NCI-H2227 (cell line): ENCODE results near the gene STT3B.
"Not testable (repeated sequence)": the region's sequence is repeated elsewhere in the genome, so short reads cannot be mapped to it uniquely, and the experiment has no call there.

Experiments
- DNase-seq: peaks from one replicate; lab custom pipeline; 2025; ENCODE audit not compliant: unreplicated experiment; lab: John Stamatoyannopoulos, UW

STT3B gene

DNA sequence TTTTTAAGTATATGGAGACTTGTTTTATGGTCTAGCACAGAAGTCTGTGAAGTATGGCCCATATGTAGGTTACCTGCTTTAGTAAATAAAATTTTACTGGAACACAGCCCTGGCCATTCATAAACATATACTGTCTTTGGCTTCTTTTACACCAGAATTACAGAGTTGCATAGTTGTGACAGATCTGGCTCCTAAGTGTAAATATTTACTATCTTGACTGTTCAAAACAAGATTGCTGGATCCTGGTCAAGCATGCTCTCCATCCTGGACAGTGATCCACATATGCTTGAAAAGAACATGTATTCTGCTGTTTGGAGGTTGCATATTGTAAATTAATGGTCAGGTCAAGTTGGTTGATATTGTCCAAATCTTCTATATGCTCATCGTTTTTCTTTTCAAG, 57.9 kb downstream of the STT3B start:
- no peak for DNase-seq

DNA sequence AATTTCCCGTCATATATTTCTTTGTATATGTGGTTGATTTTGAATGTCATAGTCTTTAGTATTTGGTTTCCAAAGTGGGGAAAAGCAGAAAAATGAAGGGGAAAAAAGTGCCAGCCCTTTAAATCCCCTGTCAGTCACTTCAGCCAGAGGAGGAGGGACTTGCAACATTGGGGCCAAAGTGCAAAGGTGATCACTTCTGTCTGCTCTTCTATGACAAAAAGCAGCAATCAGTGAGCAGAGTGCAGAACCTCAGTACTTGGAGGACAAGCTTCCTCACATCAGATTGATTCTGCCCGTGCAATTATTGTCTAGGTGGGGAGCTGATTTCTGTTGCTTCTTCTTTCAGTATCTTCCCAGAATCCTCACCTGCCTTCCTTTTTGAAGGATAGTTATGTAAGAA, 60.0 kb downstream of the STT3B start:
- DNase-seq, result no peak

DNA sequence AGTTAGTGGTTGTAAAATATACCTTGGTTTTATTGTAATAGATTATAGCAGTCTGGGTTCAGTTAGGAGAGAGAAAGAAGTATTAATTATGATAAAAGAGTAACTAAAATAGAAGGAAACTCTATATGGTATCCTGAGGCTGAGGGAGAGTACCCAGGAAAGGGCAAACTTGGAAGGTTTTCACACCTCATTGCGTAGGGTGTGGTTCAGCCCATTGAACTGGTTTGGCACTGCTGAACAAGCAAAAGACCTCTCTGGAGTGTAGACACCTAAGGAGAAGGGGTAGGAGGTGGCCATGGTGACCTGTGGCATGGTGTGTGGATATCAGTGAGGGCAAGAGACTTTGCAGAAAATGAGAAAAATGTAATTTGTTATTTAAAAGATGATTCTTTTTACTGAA, 63.5 kb downstream of the STT3B start:
- DNase-seq, result no peak

DNA sequence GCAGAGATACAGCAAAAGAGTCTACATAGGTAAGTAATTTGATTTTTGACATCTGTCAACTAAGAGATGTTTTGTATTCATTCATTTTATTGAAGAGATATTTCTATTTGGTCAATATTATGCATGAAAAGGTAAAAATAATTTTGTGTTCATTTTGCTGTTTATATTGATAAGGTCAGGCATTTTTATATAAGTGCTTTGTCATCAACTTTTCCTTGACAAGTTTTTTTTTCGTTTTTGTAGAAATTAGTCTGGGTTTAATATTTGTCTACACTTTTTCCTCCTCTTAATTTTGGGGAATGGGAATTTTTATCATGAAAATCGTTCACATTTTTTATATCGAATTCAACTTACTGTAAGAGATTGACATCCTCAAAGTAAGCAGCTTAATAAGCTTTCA, 67.7 kb downstream of the STT3B start:
- no peak for DNase-seq

DNA sequence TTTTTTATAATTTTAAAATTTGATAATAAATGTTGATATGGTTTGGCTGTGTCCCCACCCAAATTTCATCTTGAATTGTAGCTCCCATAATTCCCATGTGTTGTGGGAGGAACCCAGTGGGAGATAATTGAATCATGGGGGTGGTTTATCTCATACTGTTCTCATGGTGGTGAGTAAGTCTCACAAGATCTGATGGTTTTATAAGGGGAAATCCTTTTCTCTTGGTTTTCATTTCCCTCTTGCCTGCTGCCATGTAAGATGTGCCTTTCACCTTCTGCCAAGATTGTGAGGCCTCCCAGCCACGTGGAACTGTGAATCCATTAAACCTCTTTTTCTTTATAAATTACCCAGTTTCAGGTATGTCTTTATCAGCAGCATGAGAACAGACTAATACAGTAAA, 72.6 kb downstream of the STT3B start:
- not testable (repeated sequence) for DNase-seq

DNA sequence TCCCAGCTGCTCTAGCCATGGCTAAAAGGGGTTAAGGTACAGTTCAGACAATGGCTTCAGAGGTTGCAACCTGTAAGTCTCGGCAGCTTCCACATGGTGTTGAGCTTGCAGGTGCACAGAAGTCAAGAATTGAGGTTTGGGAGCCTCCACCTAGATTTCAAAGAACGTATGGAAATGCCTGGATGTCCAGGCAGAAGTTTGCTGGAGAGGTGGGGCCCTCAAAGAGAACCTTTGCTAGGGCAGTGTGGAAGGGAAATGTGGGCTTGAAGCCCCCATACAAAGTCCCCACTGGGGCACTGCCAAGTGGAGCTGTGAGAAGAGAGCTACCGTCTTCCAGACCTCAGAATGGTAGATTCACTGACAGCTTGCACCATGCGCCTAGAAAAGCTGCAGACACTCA, 73.7 kb downstream of the STT3B start:
- no peak for DNase-seq

DNA sequence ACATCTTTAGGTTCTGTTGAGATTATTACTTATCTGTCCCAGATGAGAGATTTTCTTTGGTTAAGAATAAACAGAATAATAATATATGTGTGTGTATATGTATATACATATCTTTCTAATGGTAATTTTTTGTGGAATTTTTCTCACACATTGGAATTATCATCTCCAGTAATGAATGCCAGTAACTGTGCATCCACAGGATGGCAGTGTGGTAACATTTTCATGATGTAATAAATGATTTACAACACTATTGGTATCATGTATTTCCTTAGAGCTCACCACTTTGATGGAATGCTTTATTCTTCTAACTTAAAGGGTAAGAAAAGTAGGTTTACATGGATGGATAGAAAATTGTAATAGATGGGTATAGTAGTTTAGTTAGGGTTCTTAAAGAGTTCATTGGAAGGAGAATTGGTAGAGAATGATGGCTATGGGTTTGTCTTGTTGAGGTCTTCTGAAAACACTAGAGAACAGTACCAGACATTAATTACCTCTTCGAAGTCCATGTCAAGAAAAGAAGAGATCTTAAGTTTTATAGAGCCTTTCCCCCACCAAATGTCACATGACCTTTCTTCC, 78.1 kb downstream of the STT3B start:
- peak; percentile 18 for DNase-seq

DNA sequence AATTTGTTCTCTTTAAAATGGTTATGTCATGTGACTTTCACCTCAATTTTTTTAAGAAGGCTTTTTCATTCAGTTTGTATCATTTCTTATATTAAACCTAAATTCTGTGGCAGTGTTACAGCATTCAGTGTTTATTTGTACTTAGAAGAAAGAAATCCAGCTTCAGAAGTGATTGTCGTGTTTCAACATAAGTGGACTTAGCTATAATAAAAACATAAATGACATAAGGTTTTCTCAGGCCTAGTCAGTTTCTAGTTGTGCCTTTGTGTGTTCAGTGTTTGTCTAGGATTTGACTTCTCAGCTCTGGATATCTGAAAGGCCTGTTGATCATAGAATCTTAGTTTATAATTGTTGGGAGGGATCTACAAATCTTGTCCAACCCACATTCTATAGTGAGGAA, 80.5 kb downstream of the STT3B start:
- DNase-seq, result no peak

DNA sequence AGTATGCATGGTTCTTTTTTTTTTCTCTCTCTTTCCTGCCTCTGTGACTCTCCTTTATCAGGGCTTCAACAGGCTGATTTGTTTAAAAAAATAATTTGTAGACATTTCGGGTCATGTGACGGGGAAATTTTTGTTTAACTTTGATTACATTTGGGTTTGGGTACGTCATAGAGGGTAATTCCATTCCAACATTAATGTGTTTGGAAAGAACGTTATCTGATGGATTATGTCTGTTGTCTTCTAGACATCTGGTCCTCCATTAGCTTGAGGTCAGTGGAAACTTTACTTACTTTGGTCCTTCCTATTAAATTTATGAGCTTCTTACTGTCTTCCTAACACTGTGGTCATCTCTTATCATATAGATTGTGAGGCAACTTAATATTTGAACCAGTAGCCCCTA, 80.9 kb downstream of the STT3B start:
- DNase-seq, result no peak

DNA sequence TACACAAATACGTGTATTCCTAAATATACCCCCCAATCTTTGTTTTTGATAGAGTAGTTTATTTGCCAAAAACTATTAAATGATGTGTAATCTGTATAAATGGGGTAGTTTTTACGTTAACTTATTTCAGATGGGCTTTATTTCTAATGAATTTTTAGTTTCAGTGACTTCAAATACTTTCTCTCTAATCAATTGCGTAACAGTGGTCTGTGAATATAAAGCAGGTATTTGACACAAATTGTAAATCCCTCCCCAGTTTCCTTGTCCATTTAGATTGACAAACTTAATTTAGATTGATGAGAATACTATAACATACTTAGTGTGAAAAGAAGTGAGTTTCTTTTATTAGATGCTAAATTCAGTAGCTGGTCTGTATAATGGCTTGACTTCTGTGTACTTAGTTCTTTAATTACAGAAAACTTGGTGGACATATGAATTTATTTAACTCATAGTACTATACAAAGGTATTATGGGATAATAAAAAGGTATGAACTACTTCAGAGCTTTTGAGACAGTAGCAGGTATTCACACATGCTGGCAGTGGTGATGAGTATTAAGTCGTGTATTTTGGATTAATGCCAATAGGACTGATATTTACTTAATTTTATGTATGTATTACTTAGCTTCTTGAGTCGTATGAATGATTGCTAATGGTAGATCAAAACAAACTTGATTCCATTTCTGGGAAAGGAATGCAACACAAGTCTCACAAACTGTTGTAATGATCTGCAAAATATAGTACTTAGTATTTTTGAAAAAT, 81.6 kb downstream of the STT3B start:
- no peak for DNase-seq

DNA sequence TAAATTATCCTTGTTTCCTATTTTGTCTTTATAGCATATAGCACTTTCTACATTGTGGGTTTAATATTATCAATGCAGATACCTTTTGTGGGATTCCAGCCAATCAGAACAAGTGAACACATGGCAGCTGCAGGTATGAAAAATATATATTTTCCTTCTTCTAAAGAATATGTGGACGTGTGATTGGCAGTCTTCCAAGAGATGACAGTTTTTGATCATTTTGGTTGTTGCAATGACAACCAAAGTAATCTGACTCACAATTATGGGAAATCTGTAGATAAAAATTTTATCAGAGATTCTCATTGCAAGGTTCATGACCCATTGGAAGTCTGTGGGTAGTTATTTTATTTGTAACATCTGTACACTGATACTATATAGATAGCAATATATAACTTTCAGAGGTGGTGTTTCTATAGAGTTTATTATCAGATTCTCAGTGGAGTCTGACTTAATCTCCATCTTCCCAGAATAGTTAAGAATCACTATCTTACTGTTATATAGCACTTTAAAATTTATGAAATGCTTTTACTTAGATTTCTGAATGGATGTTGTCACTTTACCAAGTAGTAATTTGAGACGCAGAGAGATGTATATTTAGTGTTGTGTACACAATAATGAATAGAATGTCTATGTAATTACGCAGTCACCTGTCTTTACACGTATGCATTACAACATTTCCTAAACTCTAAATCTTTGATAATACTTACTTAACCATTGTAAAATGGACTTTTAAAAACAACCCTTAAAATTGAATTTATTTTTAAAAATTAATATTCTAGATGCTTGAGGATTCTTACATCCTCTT, 82.5 kb downstream of the STT3B start:
- no peak for DNase-seq

DNA sequence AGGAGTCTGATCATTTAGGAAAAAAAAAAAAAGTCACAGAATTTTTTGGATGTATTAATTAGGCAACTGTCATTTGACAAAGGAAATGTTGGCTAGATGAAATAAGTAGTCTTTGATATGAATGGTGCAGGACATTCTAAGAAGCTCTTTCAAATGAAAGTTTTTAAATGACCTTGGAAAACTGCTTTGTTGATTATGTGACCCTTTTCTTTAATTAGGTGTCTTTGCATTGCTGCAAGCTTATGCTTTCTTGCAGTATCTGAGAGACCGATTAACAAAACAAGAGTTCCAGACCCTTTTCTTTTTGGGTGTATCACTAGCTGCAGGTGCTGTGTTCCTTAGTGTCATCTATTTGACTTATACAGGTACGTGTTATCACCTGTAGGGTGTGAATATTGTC, 84.0 kb downstream of the STT3B start:
- DNase-seq, result no peak

DNA sequence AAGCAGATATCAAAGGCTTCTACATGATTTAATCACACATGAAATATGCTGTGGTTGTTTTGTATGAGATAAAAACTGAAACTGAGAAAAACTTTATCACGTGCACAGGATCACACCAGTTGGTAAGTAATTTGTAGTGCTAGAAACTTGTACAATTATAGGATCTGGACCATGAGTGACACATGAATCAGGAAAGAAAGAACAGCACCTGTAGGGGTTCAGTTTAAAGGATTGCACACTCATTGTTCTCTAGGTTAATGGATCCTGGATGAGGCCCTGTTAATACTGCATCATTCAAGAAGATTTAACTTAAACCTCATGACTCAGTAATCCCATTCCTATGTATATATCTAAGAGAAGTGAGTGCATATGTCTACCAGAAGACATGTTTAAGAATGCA, 87.9 kb downstream of the STT3B start:
- no peak for DNase-seq

DNA sequence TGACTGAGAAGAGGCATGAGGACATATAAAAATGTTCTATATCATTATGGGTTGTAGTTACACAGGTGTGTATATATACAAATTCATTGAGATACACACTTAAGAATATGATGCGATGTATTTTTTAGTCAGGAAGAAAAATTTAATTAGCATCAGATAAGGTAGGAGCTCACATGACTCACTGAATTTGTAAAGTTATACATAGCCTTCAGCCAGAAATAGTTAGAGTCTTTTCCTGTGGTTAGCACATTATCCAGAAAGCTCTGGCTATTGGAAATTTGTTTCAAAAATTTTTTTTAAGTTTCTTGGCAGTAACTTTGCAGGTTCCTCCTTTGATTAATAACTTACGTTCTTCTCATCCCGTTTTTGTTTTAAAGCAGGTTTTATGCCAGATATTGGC, 88.6 kb downstream of the STT3B start:
- DNase-seq, result no peak

DNA sequence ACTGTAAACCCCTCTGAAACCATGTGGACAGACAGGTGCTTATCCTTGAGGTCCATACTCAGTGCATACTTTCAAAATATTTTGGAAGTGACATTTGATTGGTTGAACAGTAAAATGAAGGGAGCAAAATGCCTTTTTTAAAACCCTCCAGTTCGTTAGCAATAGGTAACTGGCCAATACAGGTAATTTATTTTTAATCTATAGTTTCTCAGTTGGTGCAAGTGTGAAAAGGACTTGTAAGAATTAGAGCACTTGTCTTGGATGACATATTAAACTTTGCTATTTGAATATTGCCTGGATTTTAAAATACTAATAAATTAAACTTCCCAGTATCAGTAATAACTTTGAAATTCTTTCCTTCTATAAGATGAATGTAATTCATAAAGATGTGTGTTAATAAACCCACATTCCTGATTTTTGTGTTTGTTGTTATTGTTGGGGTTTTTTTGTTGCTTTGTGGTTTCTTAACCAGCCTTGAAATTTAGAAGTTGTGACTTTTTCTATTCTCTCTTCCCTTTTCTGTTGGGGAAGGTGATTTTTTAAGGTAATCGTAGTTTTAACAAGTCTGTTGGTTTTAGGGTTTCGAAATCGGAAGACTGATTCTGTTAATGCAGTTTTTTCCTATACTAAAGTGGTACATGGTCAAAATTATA, 90.0 kb downstream of the STT3B start:
- no peak for DNase-seq

DNA sequence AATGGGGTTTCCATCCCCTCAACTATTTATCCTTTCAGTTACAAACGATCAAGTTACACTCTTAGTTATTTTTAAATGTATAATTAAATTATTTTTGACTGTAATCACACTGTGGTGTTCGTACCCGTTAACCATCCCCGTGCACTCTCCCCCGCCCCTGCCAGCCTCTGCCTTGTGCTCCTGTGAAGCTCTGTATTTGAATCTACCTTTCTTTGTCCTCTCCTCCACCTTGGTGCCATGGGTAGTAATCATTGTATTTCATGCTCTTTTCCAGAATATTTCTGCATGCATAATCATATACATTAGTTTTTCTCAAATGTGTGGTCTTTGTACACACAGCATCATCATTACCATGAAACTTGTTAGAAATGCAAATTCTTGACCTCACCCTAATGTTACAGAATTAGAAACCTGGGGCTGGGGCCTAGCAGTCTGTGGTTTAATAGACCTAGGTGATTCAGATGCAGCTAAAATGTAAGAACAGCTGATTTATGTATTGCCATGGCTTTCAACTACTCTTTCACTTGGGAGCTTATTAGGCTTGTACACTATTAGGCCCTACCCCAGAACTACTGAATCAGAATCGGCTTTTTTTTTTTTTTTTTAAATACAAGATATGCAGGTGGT, 91.5 kb downstream of the STT3B start:
- DNase-seq, result no peak

DNA sequence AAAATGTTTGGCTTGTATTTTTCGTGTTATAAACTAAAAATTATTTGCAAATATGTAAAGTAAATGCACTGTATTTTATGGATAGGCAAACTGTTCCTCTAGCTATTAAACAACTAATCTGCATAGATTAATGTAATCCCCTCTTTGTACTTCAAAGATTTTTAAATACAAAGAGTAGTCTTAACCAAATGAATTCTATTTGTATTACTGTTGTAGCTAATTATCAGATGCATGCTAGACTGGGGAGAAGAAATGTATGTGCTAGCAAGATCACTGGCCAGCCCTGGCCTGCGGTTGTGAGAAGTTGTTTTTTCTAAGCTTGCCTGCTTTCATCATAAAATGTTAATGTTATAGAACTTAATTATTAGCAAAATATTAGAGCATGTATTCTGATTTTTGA, 92.6 kb downstream of the STT3B start:
- no peak for DNase-seq

DNA sequence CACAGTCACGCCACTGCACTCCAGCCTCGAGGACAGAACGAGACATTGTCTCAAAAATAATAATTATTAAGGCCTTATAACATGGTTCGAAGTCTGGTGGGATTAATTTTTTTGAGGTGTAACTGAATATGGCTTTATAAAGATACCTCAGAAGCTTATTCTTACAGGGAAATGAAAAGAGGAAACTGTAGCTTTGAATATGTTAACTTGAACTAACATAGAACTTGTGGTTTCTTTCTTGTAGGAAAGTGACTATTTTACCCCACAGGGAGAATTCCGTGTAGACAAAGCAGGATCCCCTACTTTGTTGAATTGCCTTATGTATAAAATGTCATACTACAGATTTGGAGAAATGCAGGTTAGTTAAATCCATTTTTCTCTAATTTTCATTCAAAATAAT, 96.3 kb downstream of the STT3B start:
- DNase-seq, result no peak

DNA sequence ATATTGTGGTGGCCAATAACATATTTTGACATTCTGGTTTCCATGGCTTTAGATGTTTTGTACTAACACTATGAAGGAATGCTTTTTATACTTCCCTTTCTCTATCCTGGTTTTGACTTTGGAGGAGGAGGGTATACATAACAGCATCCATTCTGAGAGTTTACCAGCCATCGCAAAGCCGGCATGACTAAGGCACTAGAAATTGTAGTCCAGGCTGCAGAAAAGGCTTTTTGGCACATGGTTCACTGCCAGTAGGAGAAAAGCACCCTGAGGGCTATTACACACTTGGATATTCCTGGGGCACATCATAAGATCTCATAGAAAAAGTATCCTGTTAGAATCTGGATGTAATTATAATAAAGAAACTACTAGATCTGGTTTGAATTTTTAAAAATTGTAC, 101.8 kb downstream of the STT3B start:
- no peak for DNase-seq

DNA sequence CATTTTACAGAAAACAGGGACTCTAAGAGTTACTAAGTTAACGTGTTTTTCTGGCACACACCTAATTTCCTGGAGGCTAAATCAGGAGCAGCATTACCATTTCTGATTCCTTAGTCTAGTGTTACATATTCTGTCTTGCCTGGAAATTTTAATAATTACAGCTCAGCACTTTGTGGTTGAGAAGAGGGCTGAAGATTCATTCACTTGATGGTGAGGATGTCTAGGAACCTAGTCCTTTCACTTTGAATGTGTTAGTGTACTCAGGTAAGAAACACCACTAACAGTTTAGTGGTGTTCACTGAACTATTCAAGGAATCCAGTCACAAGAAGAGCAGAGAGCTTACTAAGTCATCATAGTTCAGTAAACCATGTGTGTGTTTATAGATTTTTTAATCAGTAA, 102.8 kb downstream of the STT3B start:
- no peak for DNase-seq

DNA sequence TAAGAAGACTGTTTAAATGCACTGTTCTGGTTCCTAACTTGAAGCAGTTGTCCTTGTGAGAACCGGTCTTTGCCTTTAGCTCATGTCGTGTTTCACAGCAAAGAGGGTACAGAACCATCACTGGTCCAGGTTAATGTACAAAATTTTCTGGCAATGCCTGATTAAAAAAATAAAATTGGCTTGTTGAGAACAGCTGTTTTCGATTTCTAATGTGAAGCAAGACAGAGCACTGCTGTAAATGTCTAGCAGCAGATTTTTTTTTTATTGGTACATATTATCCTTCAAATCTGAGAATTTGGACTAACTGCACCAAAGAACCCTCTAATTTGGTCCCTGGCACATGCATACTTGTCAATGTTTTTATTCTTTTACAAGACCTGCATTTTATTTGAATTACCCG, 103.3 kb downstream of the STT3B start:
- no peak for DNase-seq
